Ramos (cell line): ENCODE results near the gene SMO.

Source experiments
- in situ Hi-C: fragments of 300-500 bp; cut with MboI; formaldehyde crosslinking; loops from one replicate; pipeline ENCODE4 v1.14.3; 2022; ENCODE audit warnings: low sequenced_read_pairs; ENCODE audit not compliant: unreplicated experiment

The SMO gene

DNA sequence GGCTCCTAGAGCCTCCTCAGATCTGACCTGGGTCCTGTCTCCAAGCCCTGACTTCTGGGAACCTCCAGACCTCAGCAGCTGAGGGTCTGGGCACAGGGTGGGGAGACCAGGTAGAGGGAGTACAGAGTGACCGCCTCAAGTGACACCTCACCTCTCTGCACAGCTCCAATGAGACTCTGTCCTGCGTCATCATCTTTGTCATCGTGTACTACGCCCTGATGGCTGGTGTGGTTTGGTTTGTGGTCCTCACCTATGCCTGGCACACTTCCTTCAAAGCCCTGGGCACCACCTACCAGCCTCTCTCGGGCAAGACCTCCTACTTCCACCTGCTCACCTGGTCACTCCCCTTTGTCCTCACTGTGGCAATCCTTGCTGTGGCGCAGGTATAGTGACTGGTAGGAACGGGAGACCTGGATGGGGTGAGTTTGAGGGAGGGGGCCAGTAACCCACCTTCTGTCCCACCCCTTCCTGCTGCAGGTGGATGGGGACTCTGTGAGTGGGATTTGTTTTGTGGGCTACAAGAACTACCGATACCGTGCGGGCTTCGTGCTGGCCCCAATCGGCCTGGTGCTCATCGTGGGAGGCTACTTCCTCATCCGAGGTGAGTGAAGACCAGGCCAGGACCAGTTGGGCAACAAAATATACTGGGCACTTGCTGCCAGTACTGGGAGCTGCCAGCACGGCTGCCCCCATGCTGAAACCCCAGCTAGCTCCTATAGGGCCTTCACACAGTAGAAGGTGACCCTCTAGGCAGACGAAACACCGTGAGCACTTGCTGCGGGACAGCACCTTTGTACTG, 17.8 kb downstream of the SMO start:
- in situ Hi-C loops: loop anchor here (10.0 kb wide), 1 partner anchor 301 kb away; no protein-coding TSS in a partner anchor

DNA sequence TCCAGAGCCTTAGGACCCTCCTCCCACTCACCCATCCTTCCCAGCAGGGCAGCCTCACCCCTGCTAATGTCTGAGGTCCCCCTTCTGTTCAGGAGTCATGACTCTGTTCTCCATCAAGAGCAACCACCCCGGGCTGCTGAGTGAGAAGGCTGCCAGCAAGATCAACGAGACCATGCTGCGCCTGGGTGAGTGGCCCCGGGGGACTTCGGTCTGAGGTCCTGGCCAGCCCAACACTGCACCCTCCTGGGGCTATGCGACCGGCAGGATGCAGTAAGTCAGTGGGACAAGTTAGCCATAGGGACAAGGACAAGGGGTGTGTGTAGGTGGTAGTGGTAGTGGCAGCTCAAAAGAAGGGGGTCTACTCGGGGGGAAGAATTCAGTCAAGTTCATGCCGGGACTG, 20.2 kb downstream of the SMO start:
- in situ Hi-C loops: loop anchor here (10.0 kb wide), 1 partner anchor 304 kb away; no protein-coding TSS in a partner anchor

DNA sequence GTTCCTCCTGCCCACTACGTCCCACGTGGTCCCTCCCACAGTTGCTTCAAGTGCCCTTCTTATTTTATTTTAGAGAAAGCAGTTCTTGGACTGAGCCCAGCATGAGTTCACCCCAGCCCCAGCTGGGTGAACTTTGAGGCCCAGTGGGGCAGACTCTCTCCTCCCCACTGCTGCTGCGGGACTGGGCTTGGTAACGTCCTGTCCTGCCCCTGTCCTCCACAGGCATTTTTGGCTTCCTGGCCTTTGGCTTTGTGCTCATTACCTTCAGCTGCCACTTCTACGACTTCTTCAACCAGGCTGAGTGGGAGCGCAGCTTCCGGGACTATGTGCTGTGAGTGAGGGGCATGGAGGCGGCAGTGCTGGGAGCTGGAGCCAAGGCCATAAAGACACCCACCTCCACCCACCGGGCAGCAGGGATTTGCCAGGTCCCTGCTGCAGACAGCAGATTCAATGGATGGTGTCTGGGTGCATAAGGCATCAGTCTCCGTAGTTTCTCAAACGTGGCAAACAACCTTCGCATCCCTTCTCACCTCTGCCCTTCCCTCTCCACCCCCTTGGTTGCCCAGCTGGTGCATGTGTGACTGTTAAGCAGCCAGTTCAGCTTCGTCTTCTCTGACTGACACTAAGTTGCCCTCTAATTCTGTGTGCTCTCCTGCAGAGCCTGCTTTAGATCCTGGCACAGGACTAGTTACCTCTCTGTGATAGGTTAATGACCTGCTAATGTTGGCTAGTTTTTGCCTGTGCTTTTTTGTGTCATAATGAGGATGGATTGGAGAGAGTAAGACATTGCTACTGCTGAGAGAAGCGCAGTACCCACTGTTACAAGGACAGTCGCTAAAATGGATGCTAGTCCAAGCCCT, 20.9 kb downstream of the SMO start:
- in situ Hi-C loops: loop anchor here (10.0 kb wide), 1 partner anchor 304 kb away; no protein-coding TSS in a partner anchor

DNA sequence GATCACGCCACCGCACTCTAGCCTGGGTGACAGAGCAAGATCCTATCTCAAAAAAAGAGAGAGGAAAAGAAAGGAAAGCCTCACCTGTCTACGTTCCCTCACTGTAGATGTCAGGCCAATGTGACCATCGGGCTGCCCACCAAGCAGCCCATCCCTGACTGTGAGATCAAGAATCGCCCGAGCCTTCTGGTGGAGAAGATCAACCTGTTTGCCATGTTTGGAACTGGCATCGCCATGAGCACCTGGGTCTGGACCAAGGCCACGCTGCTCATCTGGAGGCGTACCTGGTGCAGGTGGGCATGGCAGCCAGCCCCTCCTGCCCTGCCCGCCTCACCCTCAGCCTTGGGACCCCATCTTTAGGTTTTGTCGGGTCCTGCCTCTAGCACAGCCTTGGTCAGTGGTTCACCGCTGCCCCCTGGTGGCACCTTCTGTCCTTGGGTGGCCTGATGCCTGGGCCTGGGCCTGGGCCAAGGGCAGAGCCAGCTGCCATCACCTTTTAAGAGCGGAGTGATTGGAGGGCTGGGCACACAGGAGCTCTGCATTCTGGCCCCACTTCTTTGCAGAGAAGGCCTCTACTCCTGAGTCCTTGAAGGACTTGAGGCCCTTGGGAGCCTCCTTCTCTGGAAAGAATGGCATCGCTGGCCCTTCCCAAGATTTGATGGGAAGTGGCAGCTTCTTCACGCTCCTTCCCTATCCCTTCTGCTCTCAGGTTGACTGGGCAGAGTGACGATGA, 22.0 kb downstream of the SMO start:
- in situ Hi-C loops: loop anchor here (5.0 kb wide), 1 partner anchor 53 kb away; no protein-coding TSS in a partner anchor

DNA sequence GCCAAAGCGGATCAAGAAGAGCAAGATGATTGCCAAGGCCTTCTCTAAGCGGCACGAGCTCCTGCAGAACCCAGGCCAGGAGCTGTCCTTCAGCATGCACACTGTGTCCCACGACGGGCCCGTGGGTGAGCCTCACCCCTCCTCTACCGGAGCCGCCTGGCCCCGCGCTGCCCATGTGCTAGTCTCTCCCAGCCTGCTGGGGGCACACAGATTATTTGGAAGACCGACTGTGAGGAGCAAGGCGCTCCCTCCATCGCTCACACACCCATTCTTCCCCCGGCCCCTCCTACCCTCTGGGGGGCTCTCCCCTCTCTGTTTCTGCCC, 22.5 kb downstream of the SMO start:
- in situ Hi-C loops: loop anchor here (5.0 kb wide), 1 partner anchor 54 kb away; no protein-coding TSS in a partner anchor

DNA sequence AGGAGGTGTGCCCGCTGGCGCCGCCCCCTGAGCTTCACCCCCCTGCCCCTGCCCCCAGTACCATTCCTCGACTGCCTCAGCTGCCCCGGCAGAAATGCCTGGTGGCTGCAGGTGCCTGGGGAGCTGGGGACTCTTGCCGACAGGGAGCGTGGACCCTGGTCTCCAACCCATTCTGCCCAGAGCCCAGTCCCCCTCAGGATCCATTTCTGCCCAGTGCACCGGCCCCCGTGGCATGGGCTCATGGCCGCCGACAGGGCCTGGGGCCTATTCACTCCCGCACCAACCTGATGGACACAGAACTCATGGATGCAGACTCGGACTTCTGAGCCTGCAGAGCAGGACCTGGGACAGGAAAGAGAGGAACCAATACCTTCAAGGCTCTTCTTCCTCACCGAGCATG, 23.7 kb downstream of the SMO start:
- in situ Hi-C loops: loop anchor here (5.0 kb wide), 1 partner anchor 55 kb away; no protein-coding TSS in a partner anchor

DNA sequence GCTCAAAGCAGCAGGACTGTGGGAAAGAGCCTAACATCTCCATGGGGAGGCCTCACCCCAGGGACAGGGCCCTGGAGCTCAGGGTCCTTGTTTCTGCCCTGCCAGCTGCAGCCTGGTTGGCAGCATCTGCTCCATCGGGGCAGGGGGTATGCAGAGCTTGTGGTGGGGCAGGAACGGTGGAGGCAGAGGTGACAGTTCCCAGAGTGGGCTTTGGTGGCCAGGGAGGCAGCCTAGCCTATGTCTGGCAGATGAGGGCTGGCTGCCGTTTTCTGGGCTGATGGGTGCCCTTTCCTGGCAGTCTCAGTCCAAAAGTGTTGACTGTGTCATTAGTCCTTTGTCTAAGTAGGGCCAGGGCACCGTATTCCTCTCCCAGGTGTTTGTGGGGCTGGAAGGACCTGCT, 24.2 kb downstream of the SMO start:
- in situ Hi-C loops: loop anchor here (5.0 kb wide), 1 partner anchor 55 kb away; no protein-coding TSS in a partner anchor

DNA sequence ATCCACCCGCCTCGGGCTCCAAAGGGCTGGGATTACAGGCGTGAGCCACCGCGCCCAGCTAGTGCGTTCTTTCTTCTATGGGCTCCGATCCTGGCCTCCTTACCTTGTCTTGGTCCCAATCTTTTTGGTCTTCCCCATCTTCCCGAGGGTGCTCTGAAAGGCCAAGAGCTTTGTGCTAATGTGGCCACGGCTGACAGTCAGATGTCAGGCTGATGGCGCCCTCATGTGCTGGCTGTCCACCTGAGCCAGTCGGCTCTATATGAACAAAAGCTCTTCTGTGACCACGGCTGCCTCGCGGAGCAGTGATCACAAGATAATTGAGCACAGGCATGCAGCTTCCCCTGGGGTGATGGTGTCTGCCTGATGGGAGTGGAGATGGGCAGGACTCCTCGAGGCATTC, 25.4 kb downstream of the SMO start:
- in situ Hi-C loops: loop anchor here (5.0 kb wide), 1 partner anchor 57 kb away; no protein-coding TSS in a partner anchor

DNA sequence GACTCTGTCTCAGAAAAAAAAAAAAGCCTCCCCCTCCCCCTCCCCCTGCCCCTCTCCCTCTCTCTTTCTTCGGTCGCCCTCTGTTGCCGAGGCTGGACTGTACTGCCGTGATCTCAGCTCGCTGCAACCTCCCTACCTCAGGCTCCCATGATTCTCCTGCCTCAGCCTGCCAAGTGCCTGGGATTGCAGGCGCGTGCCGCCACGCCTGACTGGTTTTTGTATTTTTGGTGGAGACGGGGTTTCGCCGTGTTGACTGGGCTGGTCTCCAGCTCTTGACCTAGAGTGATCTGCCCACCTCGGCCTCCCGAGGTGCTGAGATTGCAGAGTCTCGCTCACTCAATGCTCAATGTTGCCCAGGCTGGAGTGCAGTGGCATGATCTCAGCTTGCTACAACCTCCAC, 27.3 kb downstream of the SMO start:
- in situ Hi-C loops: loop anchor here (5.0 kb wide), 1 partner anchor 82 kb away; no protein-coding TSS in a partner anchor

DNA sequence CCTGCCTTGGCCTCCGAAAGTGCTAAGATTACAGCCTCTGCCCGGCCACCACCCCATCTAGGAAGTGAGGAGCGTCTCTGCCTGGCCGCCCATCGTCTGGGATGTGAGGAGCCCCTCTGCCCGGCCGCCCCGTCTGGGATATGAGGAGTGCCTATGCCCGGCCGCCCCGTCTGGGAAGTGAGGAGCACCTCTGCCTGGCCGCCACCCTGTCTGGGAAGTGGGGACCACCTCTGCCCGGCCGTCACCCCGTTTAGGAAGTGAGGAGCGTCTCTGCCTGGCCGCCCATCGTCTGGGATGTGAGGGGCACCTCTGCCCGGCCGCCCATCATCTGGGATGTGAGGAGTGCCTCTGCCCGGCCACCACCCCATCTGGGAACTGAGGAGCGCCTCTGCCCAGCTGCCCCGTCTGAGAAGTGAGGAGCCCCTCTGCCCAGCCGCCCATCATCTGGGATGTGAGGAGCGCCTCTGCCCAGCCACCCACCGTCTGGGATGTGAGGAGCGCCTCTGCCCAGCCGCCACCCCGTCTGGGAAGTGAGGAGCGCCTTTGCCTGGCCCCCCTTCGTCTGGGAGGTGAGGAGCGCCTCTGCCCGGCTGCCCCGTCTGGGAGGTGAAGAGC, 27.8 kb downstream of the SMO start:
- in situ Hi-C loops: loop anchor here (5.0 kb wide), 1 partner anchor 81 kb away; no protein-coding TSS in a partner anchor

DNA sequence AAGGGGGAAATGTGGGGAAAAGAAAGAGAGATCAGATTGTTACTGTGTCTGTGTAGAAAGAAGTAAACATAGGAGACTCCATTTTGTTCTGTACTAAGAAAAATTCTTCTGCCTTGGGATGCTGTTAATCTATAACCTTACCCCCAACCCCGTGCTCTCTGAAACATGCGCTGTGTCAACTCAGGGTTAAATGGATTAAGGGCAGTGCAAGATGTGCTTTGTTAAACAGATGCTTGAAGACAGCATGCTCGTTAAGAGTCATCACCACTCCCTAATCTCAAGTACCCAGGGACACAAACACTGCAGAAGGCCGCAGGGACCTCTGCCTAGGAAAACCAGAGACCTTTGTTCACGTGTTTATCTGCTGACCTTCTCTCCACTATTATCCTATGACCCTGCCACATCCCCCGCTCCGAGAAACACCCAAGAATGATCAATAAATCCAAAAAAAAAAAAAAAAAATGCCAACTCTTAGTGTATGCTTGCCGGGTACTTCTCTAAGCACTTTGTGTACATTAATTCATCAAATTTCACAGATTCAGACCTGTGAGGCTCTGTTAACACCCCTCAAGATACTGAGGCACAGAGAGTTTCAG, 28.5 kb downstream of the SMO start:
- in situ Hi-C loops: loop anchor here (5.0 kb wide), 1 partner anchor 80 kb away; no protein-coding TSS in a partner anchor

DNA sequence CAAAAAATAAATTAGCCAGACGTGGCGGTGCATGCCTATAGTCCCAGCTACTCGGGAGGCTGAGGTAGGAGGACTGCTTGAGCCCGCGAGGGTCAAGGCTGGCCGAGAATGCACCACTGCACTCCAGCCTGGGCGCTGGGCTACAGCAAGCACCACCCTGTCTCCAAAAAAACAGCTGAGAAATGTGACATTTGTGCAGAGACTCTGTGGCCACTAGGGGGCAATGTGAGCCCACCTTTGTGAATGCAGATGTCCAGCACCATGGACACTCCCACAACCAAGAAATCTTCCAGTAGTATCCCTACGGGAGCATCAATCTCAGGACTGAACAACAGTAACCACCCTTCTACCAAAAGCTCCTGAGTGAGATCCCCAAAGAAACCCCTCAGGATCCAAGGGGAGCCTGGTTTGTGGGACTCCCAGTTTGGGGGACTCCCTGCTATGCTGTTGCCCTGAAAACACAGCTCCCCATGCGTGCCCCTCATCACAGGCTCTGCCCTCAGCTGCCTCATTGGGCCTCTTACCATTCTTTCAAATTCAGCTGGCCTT, 30.2 kb downstream of the SMO start:
- in situ Hi-C loops: loop anchor here (5.0 kb wide), 1 partner anchor 79 kb away; no protein-coding TSS in a partner anchor

DNA sequence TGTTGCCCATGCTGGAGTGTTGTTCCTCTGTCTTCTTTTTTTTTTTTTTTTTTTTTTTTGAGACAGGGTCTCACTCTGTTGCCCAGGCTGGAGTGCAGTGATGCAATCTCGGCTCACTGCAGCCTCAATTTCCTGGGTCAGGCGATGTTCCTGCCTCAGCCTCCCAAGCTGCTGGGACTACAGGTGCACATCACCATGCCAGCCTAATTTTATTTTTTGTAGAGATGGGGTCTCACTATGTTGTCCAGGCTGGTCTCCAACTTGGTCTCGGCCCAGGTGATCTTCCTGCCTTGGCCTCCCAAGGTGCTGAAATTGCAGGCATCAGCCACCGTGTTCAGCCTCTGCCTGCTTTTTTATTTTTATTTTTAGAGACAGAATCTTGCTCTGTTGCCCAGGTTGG, 30.7 kb downstream of the SMO start:
- in situ Hi-C loops: loop anchor here (5.0 kb wide), 1 partner anchor 78 kb away; no protein-coding TSS in a partner anchor

DNA sequence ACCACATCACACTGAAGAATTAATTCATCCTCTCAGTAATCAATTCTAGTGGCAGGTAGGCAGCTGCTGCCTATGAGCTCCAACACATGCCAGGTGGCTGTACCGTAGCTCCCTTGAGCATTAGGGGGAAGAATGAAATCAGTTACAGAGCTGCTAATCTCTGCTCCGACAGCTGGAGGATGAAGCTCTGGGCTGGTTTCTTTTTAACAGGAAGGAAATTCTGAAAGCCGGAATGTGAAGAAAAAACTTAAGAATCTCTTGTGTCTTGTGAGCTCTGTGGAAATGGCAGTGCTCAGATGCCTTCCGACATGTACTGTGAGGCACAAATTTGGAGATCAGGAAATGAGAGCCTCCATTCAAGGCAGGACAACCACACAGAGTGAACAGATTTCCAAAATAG, 33.6 kb downstream of the SMO start:
- in situ Hi-C loops: no loop called here

DNA sequence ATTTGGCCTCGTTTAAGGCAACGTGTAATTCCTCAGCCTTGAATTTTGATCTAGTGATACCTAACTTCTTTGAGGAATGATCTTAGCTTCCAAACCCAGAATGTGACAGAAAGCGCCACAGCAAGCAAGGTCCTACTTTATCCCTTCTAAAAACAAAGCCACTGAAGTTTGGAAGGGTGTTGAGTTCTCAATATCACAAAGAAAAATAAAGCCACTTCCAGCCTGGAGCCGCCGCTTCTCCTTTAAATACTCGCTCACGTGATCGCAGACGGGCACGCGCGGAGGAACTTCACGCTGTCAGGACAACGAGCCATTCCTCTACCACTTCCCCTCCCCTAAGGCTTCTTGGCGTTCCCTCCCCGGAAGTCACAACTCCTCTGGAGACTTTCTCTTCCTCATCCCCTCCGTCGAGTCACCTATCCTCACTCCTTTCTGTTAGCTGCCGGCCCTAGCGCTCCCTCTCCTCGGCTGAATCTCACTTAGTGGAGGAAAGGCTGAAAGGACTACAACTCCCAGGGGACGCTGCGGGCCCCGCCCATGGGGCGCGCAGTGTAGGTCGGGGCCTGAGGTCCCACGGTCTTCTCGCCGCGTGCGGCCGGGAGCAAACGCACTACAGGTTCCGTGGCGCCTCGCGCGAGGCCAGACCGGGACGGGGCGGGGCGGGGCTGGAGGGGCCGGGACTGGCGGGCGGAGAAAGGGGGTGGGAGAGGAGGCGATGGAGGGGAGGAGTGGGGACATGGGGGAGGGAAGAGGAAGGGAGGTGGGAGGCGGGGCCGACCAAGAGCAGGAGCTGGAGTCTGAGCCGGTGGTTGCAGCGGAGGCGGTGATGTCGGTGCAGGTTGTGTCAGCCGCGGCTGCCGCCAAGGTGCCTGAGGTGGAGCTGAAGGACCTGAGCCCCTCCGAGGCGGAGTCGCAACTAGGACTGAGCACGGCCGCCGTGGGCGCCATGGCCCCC, 36.1 kb downstream of the SMO start, which contains the start of gene AHCYL2:
Gene AHCYL2 (plus strand): TSS at position 780 of the 955 bp plus-strand sequence.
- in situ Hi-C loops: no loop called here

DNA sequence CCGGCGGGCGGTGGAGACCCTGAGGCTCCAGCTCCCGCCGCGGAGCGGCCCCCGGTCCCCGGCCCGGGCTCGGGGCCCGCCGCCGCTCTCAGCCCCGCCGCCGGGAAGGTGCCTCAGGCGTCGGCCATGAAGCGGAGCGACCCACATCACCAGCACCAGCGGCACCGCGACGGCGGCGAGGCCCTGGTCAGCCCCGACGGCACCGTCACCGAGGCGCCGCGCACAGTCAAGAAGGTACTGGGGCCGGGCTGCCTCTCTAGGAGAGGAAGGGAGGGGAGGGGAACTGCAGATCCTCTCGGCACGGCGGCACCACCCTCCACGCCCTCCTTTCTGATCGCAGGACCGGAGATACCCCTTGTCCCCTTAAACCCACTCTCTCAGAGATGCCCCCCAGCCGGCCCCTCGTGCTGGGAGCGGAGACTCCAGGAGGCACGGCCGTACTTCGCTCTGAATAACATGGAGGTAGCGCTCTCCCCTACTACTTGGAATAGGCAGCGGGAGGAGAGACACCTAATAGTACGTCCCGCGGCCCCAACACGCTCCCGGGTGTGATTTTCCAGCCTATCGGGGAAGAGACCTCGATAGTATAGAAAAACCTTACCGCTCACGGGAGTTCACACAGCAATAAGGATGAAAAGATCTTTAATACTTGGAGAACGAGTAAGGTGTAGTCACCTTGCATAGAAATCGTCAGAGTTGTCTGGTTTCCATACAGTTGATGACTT, 36.9 kb downstream of the SMO start:
- in situ Hi-C loops: no loop called here

DNA sequence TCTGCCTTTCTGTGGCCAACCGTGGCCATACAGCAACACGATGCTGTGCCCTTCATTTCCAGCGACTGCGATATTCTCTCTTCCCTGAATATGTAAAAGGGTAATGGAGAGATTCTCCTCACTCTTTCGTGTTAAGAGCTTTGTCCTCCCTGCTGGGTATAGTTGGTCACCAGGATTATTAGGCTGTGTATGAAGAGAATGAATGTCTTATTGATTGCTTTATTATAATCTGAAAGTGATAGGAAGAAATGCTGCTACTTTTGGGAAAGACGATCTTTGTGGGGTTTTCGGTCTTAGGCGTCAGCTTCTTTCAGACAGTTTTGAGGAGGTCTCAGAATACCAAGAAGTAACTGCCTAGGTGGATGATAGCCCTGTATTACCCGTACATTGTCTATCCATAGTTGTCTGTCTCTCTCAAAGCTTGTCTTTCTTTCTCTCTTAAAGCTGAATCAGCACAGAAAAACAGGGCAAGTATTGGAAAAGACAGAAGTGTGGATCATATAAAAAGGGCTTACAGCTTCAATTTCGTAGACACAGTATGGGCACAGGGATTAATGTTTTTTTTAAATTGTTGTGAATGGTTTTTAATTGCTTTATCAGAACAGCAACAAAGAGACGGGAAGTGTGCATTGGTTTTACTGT, 37.6 kb downstream of the SMO start:
- in situ Hi-C loops: no loop called here
